Vagina (tissue), 2 donors: ENCODE results near the gene THADA. TPM values are rescaled to one million over a fixed set of nuclear protein-coding genes. Genes with fewer than 3 reads are reported as not detected.
A peak's percentile ranks its signal among the peaks of the same experiment; 100 is the strongest.

ENCODE experiments used
- DNase-seq, 2 donors: peaks; one replicate each; pipeline ENCODE4 v3.0.0-alpha.2; 2017; ENCODE audit errors: extremely low spot score in 2 of 2
- H3K27ac ChIP-seq: fragments of 200-600 bp; sonication (generic); one replicate; pipeline ENCODE4 v1.5.1; 2019
- H3K27me3 ChIP-seq: fragments of 200-600 bp; sonication (generic); one replicate; pipeline ENCODE4 v1.5.1; 2019
- H3K36me3 ChIP-seq, 2 donors: fragments of 200-600 bp; sonication (generic); one replicate each; pipeline ENCODE4 v1.5.1; 2017 to 2019
- H3K4me1 ChIP-seq: fragments of 200-600 bp; sonication (generic); one replicate; pipeline ENCODE4 v1.5.1; 2019
- H3K4me3 ChIP-seq, 2 donors: fragments of 200-600 bp; sonication (generic); 1 replicate in 1 of 2; 2 replicates in 1 of 2; pipeline ENCODE4 v1.5.1; 2016 to 2019
- H3K9me3 ChIP-seq: fragments of 200-600 bp; sonication (generic); one replicate; pipeline ENCODE4 v1.5.1; 2019
- CTCF ChIP-seq, 3 experiments: fragments of 450-650 bp in 2 of 3; fragments of 200-600 bp in 1 of 3; sonication (generic) in 1 of 3; IDR thresholded peaks; one replicate each; pipeline ENCODE4 v1.5.1; 2017 to 2019; ENCODE audit warnings: antibody characterized with exemption in 3 of 3, mild to moderate bottlenecking in 2 of 3, moderate library complexity in 2 of 3
- POLR2A ChIP-seq, 2 donors: fragments of 450-650 bp; IDR thresholded peaks; one replicate each; pipeline ENCODE4 v1.6.1; 2017; ENCODE audit warnings: antibody characterized with exemption in 2 of 2, mild to moderate bottlenecking in 2 of 2, moderate library complexity in 2 of 2
- POLR2AphosphoS5 ChIP-seq, 2 donors: sonication (generic); formaldehyde crosslinking; IDR thresholded peaks; one replicate each; pipeline ENCODE4 v1.9.0; 2017; ENCODE audit warnings: antibody characterized with exemption in 2 of 2, mild to moderate bottlenecking in 2 of 2, low read depth in 1 of 2; ENCODE audit not compliant: insufficient read depth in 1 of 2
- intact Hi-C: fragments of 100-400 bp; cut with DNase I; formaldehyde crosslinking; loops from one replicate; pipeline ENCODE4 v1.15.1; 2023
- total RNA-seq: library from RNA; depleted of rRNA; stranded (reverse); fragments of >200 nt; gene quantifications from one replicate; pipeline ENCODE4 v1.2.3, GENCODE V29; 2016

Gene THADA
- total RNA-seq, 1 donor from 2014 or later = 32.2 TPM

- no peak for TF ChIP-seq POLR2A (IDR thresholded peaks at IDR 0.05)
- no peak for TF ChIP-seq POLR2AphosphoS5 (IDR thresholded peaks at IDR 0.05; ENCODE audit: insufficient read depth in 1 of 2, low read depth in 1 of 2)
- no peak for TF ChIP-seq CTCF (IDR thresholded peaks at IDR 0.05)
- no peak overlapping the region for H3K4me3 ChIP-seq
- no peaks in the 10 kb centered on the region for H3K27me3 ChIP-seq
- no peaks in the 10 kb centered on the region for H3K9me3 ChIP-seq
- DNase-seq = no peak
- intact Hi-C loops = no loop called here
- H3K27ac ChIP-seq = no peak overlapping the region
- no peaks in the 10 kb centered on the region for H3K36me3 ChIP-seq
- H3K4me1 ChIP-seq = no peaks in the 10 kb centered on the region
Observed at GRCh38 chr2:43435746-43436145, 160.1 kb downstream of the THADA start.

GRCh38 chr2:43430489-43430888 is 165.3 kb downstream of the THADA start:
- intact Hi-C loops = no loop called here
- Histone ChIP-seq H3K36me3 (no peaks in the 10 kb centered on the region), H3K9me3 (no peaks in the 10 kb centered on the region), H3K4me1 (peaks cover 19% of the 10 kb centered on the region), H3K27ac (no peak overlapping the region), H3K27me3 (no peaks in the 10 kb centered on the region), H3K4me3 (no peak overlapping the region)
- TF ChIP-seq POLR2A (IDR thresholded peaks at IDR 0.05) (no peak), CTCF (IDR thresholded peaks at IDR 0.05) (no peak), POLR2AphosphoS5 (IDR thresholded peaks at IDR 0.05; ENCODE audit: insufficient read depth in 1 of 2, low read depth in 1 of 2) (no peak)
- DNase-seq = no peak

GRCh38 chr2:43429369-43429768 is 166.5 kb downstream of the THADA start:
- H3K27ac ChIP-seq = no peak overlapping the region
- no peaks in the 10 kb centered on the region for H3K36me3 ChIP-seq
- DNase-seq = no peak
- peaks cover 30% of the 10 kb centered on the region for H3K4me1 ChIP-seq
- intact Hi-C loops = no loop called here
- H3K4me3 ChIP-seq = no peak overlapping the region
- H3K27me3 ChIP-seq = no peaks in the 10 kb centered on the region
- no peaks in the 10 kb centered on the region for H3K9me3 ChIP-seq
- TF ChIP-seq CTCF (IDR thresholded peaks at IDR 0.05) = no peak
- peak in 1 of 2 donors; percentile 23 for TF ChIP-seq POLR2AphosphoS5 (IDR thresholded peaks at IDR 0.05; ENCODE audit: insufficient read depth in 1 of 2, low read depth in 1 of 2)
- TF ChIP-seq POLR2A (IDR thresholded peaks at IDR 0.05) = no peak

- no peaks in the 10 kb centered on the region for H3K9me3 ChIP-seq
- intact Hi-C loops = no loop called here
- H3K36me3 ChIP-seq = no peaks in the 10 kb centered on the region
- H3K27me3 ChIP-seq = no peaks in the 10 kb centered on the region
- H3K4me3 ChIP-seq = no peak overlapping the region
- H3K4me1 ChIP-seq = peaks cover 39% of the 10 kb centered on the region
- TF ChIP-seq CTCF (IDR thresholded peaks at IDR 0.05) = no peak
- no peak for TF ChIP-seq POLR2A (IDR thresholded peaks at IDR 0.05)
- TF ChIP-seq POLR2AphosphoS5 (IDR thresholded peaks at IDR 0.05; ENCODE audit: insufficient read depth in 1 of 2, low read depth in 1 of 2) = no peak
- no peak for DNase-seq
- H3K27ac ChIP-seq = peak overlapping the region; percentile 80
Observed at GRCh38 chr2:43427032-43427424, 168.8 kb downstream of the THADA start.

GRCh38 chr2:43426305-43427031 is 169.4 kb downstream of the THADA start:
- peaks cover 39% of the 10 kb centered on the region for H3K4me1 ChIP-seq
- H3K27me3 ChIP-seq = no peaks in the 10 kb centered on the region
- H3K9me3 ChIP-seq = no peaks in the 10 kb centered on the region
- no peak for DNase-seq
- peak overlapping the region; percentile 80 for H3K27ac ChIP-seq
- TF ChIP-seq POLR2AphosphoS5 (IDR thresholded peaks at IDR 0.05; ENCODE audit: insufficient read depth in 1 of 2, low read depth in 1 of 2) (peak in 1 of 2 donors; percentile 90), POLR2A (IDR thresholded peaks at IDR 0.05) (no peak)
- no peak overlapping the region for H3K4me3 ChIP-seq
- intact Hi-C loops = no loop called here
- H3K36me3 ChIP-seq = no peaks in the 10 kb centered on the region
